OCI-LY3 (cell line): ENCODE results near the gene BCAN.

Experiments used
- H2AFZ ChIP-seq: fragments of 200-600, 300-600 bp; shearing (Covaris generic); 2 replicates; pipeline ENCODE4 v1.6.0; 2014; ENCODE audit warnings: antibody characterized with exemption, low read depth, low read length
- H3K27ac ChIP-seq: fragments of 200-600, 300-600 bp; sonication (generic); 2 replicates; pipeline ENCODE4 v1.5.1; 2014; ENCODE audit warnings: mild to moderate bottlenecking, low read length, moderate library complexity, mixed read lengths
- H3K27me3 ChIP-seq: fragments of 200-600, 300-600 bp; sonication (generic); 2 replicates; pipeline ENCODE4 v1.6.1; 2014; ENCODE audit warnings: low read depth, low read length, mixed read lengths
- H3K36me3 ChIP-seq: fragments of 200-600, 300-600 bp; sonication (generic); replicated peaks from 2 replicates; pipeline ENCODE3; 2014; ENCODE audit warnings: low read depth, low read length, mixed read lengths
- H3K4me1 ChIP-seq: fragments of 300-600, 200-600 bp; sonication (generic); 2 replicates; pipeline ENCODE4 v1.6.1; 2014; ENCODE audit warnings: low read length, mixed read lengths
- H3K4me2 ChIP-seq: fragments of 200-600, 300-600 bp; sonication (generic); 2 replicates; pipeline ENCODE4 v1.6.1; 2014; ENCODE audit warnings: low read length, mixed read lengths
- H3K4me3 ChIP-seq: fragments of 300-600, 200-600 bp; sonication (generic); 2 replicates; pipeline ENCODE4 v1.5.1; 2014; ENCODE audit warnings: antibody characterized with exemption, mild to moderate bottlenecking, low read length, moderate library complexity
- H3K79me2 ChIP-seq: fragments of 300-600, 200-600 bp; shearing (Covaris generic); 2 replicates; pipeline ENCODE4 v1.6.1; 2014; ENCODE audit warnings: mild to moderate bottlenecking, low read length, mixed read lengths
- H3K9ac ChIP-seq: fragments of 300-600, 200-600 bp; shearing (Covaris generic); 2 replicates; pipeline ENCODE4 v1.6.0; 2014; ENCODE audit warnings: mild to moderate bottlenecking, low read length, moderate library complexity
- H3K9me3 ChIP-seq: fragments of 200-600, 300-600 bp; shearing (Covaris generic); 2 replicates; pipeline ENCODE4 v1.6.1; 2014; ENCODE audit warnings: low read length, mixed read lengths; ENCODE audit not compliant: insufficient read depth
- H4K20me1 ChIP-seq: fragments of 200-600, 300-600 bp; sonication (generic); 2 replicates; pipeline ENCODE4 v1.6.1; 2016; ENCODE audit warnings: low read length, mixed read lengths; ENCODE audit not compliant: insufficient read depth
- EZH2phosphoT487 ChIP-seq: fragments of 200-600 bp; shearing (Covaris generic); IDR thresholded peaks from 2 replicates; pipeline ENCODE4 v1.6.1; 2018; ENCODE audit warnings: antibody characterized with exemption, mixed run types, low read depth
- TF ChIP-seq, protein P1 (sequence below): fragments of 200-600, 300-600 bp; sonication (generic); IDR thresholded peaks from 2 replicates; pipeline ENCODE4 v1.5.1; 2014; ENCODE audit warnings: antibody characterized with exemption, low read length, low read depth

The BCAN gene

DNA sequence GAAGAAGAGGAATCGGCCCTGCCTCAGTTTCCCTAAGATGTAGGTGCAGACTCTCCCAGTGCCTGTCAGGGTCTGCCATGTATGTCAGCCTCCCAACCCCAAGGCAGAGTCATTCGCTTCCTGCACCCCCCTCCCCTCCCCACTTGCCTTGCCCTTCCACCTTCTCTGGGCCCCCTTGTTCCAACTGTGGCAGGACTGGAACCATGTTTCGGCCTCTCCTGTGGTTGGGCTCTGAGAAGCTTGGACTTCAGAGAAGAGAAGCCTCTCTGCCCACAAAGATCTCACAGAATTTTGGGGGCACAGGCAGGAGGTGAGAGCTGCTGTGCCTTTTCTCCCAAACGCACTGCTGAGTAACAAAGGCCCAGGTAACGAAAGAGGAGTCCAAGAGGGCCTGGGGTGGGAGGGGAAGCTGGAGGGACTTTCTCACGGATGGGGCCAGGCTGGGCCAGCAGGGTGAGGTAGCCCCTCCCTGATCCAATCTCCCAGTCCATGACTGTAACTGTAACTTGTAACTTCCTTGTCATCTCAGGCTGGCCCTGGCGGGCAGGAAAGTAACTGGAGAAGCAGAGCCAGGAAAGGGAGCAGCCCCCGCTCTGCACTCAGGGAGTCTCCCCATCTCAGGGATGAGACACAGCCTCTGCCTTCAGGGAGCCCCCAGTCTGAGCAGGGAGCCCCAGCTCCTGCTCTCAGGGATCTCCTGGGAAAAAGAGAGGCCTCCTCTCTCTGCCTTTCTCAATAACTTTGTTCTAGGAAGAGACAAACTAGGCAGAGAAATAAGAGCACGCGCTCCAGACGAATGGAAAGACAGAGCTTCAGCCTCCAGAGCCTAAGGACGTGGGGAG is 52.2 kb downstream of the BCAN start:
- peaks cover 47% of the 10 kb centered on the region for H3K27me3 ChIP-seq
- H3K9me3 ChIP-seq = no peaks in the 10 kb centered on the region
- no peak overlapping the region for H2AFZ ChIP-seq
- TF ChIP-seq EZH2phosphoT487 = no peak
- TF ChIP-seq, protein P1, sequence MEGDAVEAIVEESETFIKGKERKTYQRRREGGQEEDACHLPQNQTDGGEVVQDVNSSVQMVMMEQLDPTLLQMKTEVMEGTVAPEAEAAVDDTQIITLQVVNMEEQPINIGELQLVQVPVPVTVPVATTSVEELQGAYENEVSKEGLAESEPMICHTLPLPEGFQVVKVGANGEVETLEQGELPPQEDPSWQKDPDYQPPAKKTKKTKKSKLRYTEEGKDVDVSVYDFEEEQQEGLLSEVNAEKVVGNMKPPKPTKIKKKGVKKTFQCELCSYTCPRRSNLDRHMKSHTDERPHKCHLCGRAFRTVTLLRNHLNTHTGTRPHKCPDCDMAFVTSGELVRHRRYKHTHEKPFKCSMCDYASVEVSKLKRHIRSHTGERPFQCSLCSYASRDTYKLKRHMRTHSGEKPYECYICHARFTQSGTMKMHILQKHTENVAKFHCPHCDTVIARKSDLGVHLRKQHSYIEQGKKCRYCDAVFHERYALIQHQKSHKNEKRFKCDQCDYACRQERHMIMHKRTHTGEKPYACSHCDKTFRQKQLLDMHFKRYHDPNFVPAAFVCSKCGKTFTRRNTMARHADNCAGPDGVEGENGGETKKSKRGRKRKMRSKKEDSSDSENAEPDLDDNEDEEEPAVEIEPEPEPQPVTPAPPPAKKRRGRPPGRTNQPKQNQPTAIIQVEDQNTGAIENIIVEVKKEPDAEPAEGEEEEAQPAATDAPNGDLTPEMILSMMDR = no peak
- no peaks in the 10 kb centered on the region for H3K36me3 ChIP-seq
- no peak overlapping the region for H3K27ac ChIP-seq
- no peaks in the 10 kb centered on the region for H4K20me1 ChIP-seq
- no peak overlapping the region for H3K4me3 ChIP-seq
- peaks cover 9% of the 10 kb centered on the region for H3K4me1 ChIP-seq
- H3K79me2 ChIP-seq = no peaks in the 10 kb centered on the region
- no peak overlapping the region for H3K9ac ChIP-seq
- no peak overlapping the region for H3K4me2 ChIP-seq

DNA sequence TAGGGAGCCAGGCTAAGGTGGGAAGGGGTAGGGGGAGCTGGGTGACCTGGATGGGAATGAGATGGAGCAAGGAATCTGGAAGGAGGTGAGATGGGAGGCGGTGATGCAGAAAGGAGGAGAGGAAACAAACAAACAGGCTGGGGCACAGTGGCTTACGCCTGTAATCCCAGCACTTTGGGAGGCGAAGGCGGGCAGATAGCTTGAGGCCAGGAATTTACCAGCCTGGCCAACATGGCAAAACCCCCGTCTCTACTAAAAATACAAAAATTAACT is 52.7 kb downstream of the BCAN start:
- Histone ChIP-seq H3K4me1 (peaks cover 6% of the 10 kb centered on the region; the same call in 1 of the 2 replicates), H3K4me2 (no peak overlapping the region), H2AFZ (no peak overlapping the region), H3K27ac (no peak overlapping the region), H3K9ac (no peak overlapping the region), H3K4me3 (no peak overlapping the region), H3K27me3 (peaks cover 44% of the 10 kb centered on the region), H3K36me3 (no peaks in the 10 kb centered on the region), H4K20me1 (no peaks in the 10 kb centered on the region), H3K79me2 (no peaks in the 10 kb centered on the region), H3K9me3 (no peaks in the 10 kb centered on the region)
- TF ChIP-seq, protein P1 = no peak
- TF ChIP-seq EZH2phosphoT487 = no peak

DNA sequence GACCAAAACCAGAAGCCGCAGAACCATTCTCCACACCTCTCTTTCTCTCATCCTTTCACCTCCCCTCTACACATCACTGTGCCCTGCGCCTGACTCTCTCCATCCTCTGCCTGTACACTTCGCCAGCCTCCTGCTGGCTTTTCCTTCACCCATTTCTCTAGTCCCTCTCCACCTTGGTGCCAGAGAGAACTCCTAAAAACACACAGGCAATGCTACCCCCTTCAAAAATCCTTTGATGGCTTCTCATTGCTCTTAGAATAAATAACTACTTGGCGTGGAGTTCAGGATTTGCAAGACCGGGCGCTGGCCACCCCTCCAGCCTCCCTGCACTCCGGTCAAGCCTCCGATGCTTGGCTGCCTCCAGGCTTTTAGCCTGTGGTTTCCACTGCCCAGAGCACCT is 54.8 kb downstream of the BCAN start:
- no peak overlapping the region for H2AFZ ChIP-seq
- H3K27me3 ChIP-seq = peaks cover 28% of the 10 kb centered on the region
- no peak overlapping the region for H3K9ac ChIP-seq
- no peaks in the 10 kb centered on the region for H3K9me3 ChIP-seq
- H3K4me2 ChIP-seq = no peak overlapping the region
- H3K36me3 ChIP-seq = no peaks in the 10 kb centered on the region
- no peaks in the 10 kb centered on the region for H3K79me2 ChIP-seq
- no peak for TF ChIP-seq EZH2phosphoT487
- TF ChIP-seq, protein P1 = no peak
- H4K20me1 ChIP-seq = no peaks in the 10 kb centered on the region
- peaks cover 6% of the 10 kb centered on the region; the same call in 1 of the 2 replicates for H3K4me1 ChIP-seq
- H3K27ac ChIP-seq = no peak overlapping the region
- H3K4me3 ChIP-seq = no peak overlapping the region

DNA sequence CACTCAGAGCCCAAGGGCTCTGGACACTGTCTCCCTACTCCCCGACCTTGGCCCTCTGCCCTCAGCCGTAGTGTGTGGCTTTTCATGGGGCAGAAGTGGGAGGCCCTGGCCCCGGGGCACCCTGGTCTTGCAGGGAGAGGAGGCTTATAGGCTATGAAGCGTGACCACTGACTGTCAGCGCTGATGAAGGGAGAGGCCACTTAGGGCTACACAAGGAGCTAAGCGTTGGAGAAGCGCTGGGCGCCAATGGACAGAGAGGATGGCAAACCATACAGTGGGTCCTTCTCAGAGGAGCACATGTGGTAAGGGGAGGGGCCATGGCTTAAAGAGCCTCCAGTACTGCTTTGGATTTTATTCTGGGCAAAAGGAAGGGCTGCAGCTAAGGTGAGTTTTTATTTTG is 55.6 kb downstream of the BCAN start:
- no peaks in the 10 kb centered on the region for H3K9me3 ChIP-seq
- no peaks in the 10 kb centered on the region for H3K79me2 ChIP-seq
- H2AFZ ChIP-seq = no peak overlapping the region
- H3K4me1 ChIP-seq = peaks cover 6% of the 10 kb centered on the region; the same call in 1 of the 2 replicates
- no peak overlapping the region for H3K9ac ChIP-seq
- no peaks in the 10 kb centered on the region for H4K20me1 ChIP-seq
- TF ChIP-seq, protein P1 = no peak
- no peak for TF ChIP-seq EZH2phosphoT487
- H3K4me3 ChIP-seq = no peak overlapping the region
- H3K27ac ChIP-seq = no peak overlapping the region
- no peak overlapping the region for H3K4me2 ChIP-seq
- H3K27me3 ChIP-seq = peaks cover 21% of the 10 kb centered on the region
- H3K36me3 ChIP-seq = no peaks in the 10 kb centered on the region
